ENCODE measurements around the gene ADCY4. TPM values are rescaled to one million over a fixed set of nuclear protein-coding genes. Genes with fewer than 3 reads are reported as not detected.
"Not testable (repeated sequence)": the region's sequence is repeated elsewhere in the genome, so short reads cannot be mapped to it uniquely, and the experiment has no call there.

Gene ADCY4
- total RNA-seq, 1 donor from 2014 or later, result 4.3 TPM

- intact Hi-C loops (cut with micrococcal nuclease), result loop anchor here (1.0 kb wide), 2 partner anchors 91 to 102 kb away; partner anchors contain the start of gene SDR39U1
These were observed 5.7 kb upstream of the ADCY4 start for GRCh38 chr14:24340606-24341005.

- intact Hi-C loops (cut with micrococcal nuclease), result loop anchor here (1.0 kb wide), 2 partner anchors 92 to 103 kb away; partner anchors contain the start of gene SDR39U1
These were observed 4.6 kb upstream of the ADCY4 start, which contains the start of gene RIPK3 for GRCh38 chr14:24339284-24340151. Gene RIPK3, minus strand, starts transcription at chr14:24339991. Its CDS starts 165 bp downstream, at chr14:24339826.

- intact Hi-C loops (cut with micrococcal nuclease), result no loop called here
These were observed 4.0 kb upstream of the ADCY4 start for GRCh38 chr14:24338843-24339242.

- intact Hi-C loops (cut with micrococcal nuclease), result no loop called here
These were observed 2.9 kb upstream of the ADCY4 start for GRCh38 chr14:24337824-24338175.

GRCh38 chr14:24337144-24337823, 2.4 kb upstream of the ADCY4 start:
- intact Hi-C loops (cut with micrococcal nuclease), result no loop called here

- intact Hi-C loops (cut with micrococcal nuclease), result no loop called here
These were observed 745 bp upstream of the ADCY4 start for GRCh38 chr14:24335461-24336171.

- intact Hi-C loops (cut with micrococcal nuclease), result loop anchor here (1.0 to 5.0 kb wide), 7 partner anchors 24 to 340 kb away; partner anchors contain the start of genes DHRS1, IRF9, MDP1 and NOP9
These were observed 2.4 kb downstream of the ADCY4 start for GRCh38 chr14:24332268-24332993.

GRCh38 chr14:24331731-24332267, 3.1 kb downstream of the ADCY4 start:
- intact Hi-C loops (cut with micrococcal nuclease), result loop anchor here (1.0 to 5.0 kb wide), 7 partner anchors 23 to 341 kb away; partner anchors contain the start of genes DHRS1, IRF9, MDP1 and NOP9

GRCh38 chr14:24330973-24331674, 3.7 kb downstream of the ADCY4 start:
- intact Hi-C loops (cut with micrococcal nuclease), result loop anchor here (5.0 kb wide), 1 partner anchor 341 kb away; no protein-coding TSS in a partner anchor

GRCh38 chr14:24329736-24330135, 5.1 kb downstream of the ADCY4 start:
- intact Hi-C loops (cut with micrococcal nuclease), result loop anchor here (5.0 kb wide), 1 partner anchor 343 kb away; no protein-coding TSS in a partner anchor

- intact Hi-C loops (cut with micrococcal nuclease), result no loop called here
These were observed 5.7 kb downstream of the ADCY4 start for GRCh38 chr14:24329073-24329663.

GRCh38 chr14:24327914-24328313, 7.0 kb downstream of the ADCY4 start:
- intact Hi-C loops (cut with micrococcal nuclease), result not testable (repeated sequence)

- intact Hi-C loops (cut with micrococcal nuclease), result no loop called here
These were observed 7.6 kb downstream of the ADCY4 start for GRCh38 chr14:24327303-24327702.

- intact Hi-C loops (cut with micrococcal nuclease), result no loop called here
These were observed 8.9 kb downstream of the ADCY4 start for GRCh38 chr14:24325963-24326362.

GRCh38 chr14:24325041-24325530, 9.8 kb downstream of the ADCY4 start:
- intact Hi-C loops (cut with micrococcal nuclease), result no loop called here

GRCh38 chr14:24324024-24324423, 10.8 kb downstream of the ADCY4 start:
- intact Hi-C loops (cut with micrococcal nuclease), result no loop called here

GRCh38 chr14:24323341-24323740, 11.5 kb downstream of the ADCY4 start:
- intact Hi-C loops (cut with micrococcal nuclease), result no loop called here

- intact Hi-C loops (cut with micrococcal nuclease), result no loop called here
These were observed 12.2 kb downstream of the ADCY4 start for GRCh38 chr14:24322672-24323071.
